Measurements from ENCODE around the gene TLNRD1.

Gene TLNRD1

GRCh38 chr15:81043281-81043934 is 42.7 kb downstream of the TLNRD1 start:
- H3K4me3 ChIP-seq (replicated peaks; ENCODE audit: low read depth, low read length), result no peak overlapping the region
- no peak for DNase-seq (ENCODE audit: extremely low read depth, insufficient read length)
- no peaks in the 10 kb centered on the region for H3K27me3 ChIP-seq (replicated peaks; ENCODE audit: control insufficient read depth, insufficient read depth, low read length)
- H3K36me3 ChIP-seq (ENCODE audit: control insufficient read depth, insufficient read depth, low read length), result no peaks in the 10 kb centered on the region
- no peak for TF ChIP-seq CTCF (IDR thresholded peaks at IDR 0.05; ENCODE audit: insufficient read depth, low read length, poor library complexity, severe bottlenecking)

- Histone ChIP-seq H3K36me3 (ENCODE audit: control insufficient read depth, insufficient read depth, low read length) (no peaks in the 10 kb centered on the region), H3K27me3 (replicated peaks; ENCODE audit: control insufficient read depth, insufficient read depth, low read length) (no peaks in the 10 kb centered on the region), H3K4me3 (replicated peaks; ENCODE audit: low read depth, low read length) (no peak overlapping the region)
- no peak for DNase-seq (ENCODE audit: extremely low read depth, insufficient read length)
- TF ChIP-seq CTCF (IDR thresholded peaks at IDR 0.05; ENCODE audit: insufficient read depth, low read length, poor library complexity, severe bottlenecking), result no peak
Observed at GRCh38 chr15:81043935-81044575, 43.3 kb downstream of the TLNRD1 start.

GRCh38 chr15:81046290-81046689 is 45.6 kb downstream of the TLNRD1 start:
- H3K4me3 ChIP-seq (replicated peaks; ENCODE audit: low read depth, low read length), result no peak overlapping the region
- DNase-seq (ENCODE audit: extremely low read depth, insufficient read length), result no peak
- H3K36me3 ChIP-seq (ENCODE audit: control insufficient read depth, insufficient read depth, low read length), result no peaks in the 10 kb centered on the region
- H3K27me3 ChIP-seq (replicated peaks; ENCODE audit: control insufficient read depth, insufficient read depth, low read length), result no peaks in the 10 kb centered on the region
- no peak for TF ChIP-seq CTCF (IDR thresholded peaks at IDR 0.05; ENCODE audit: insufficient read depth, low read length, poor library complexity, severe bottlenecking)

GRCh38 chr15:81047928-81048327 is 47.2 kb downstream of the TLNRD1 start:
- TF ChIP-seq CTCF (IDR thresholded peaks at IDR 0.05; ENCODE audit: insufficient read depth, low read length, poor library complexity, severe bottlenecking), result no peak
- no peaks in the 10 kb centered on the region for H3K27me3 ChIP-seq (replicated peaks; ENCODE audit: control insufficient read depth, insufficient read depth, low read length)
- no peaks in the 10 kb centered on the region for H3K36me3 ChIP-seq (ENCODE audit: control insufficient read depth, insufficient read depth, low read length)
- DNase-seq (ENCODE audit: extremely low read depth, insufficient read length), result no peak
- H3K4me3 ChIP-seq (replicated peaks; ENCODE audit: low read depth, low read length), result no peak overlapping the region

- no peak for DNase-seq (ENCODE audit: extremely low read depth, insufficient read length)
Observed at GRCh38 chr15:81049835-81050234, 49.1 kb downstream of the TLNRD1 start.

More at GRCh38 chr15:81049835-81050234, 49.1 kb downstream of the TLNRD1 start:
- Histone ChIP-seq H3K27me3 (replicated peaks; ENCODE audit: control insufficient read depth, insufficient read depth, low read length) (no peaks in the 10 kb centered on the region), H3K36me3 (ENCODE audit: control insufficient read depth, insufficient read depth, low read length) (no peaks in the 10 kb centered on the region), H3K4me3 (replicated peaks; ENCODE audit: low read depth, low read length) (no peak overlapping the region)
- TF ChIP-seq CTCF (IDR thresholded peaks at IDR 0.05; ENCODE audit: insufficient read depth, low read length, poor library complexity, severe bottlenecking), result no peak
